IMR-90 (cell line): ENCODE results near the gene APBB3. TPM values are rescaled to one million over a fixed set of nuclear protein-coding genes. Genes with fewer than 3 reads are reported as not detected.

Source experiments
- ATAC-seq: fragments of 200-7000 bp; cut with Tn5 transposase; 2 replicates; pipeline ENCODE4 v1.9.1; 2020; ENCODE audit warnings: low read depth, mild to moderate bottlenecking, moderate library complexity
- BruUV-seq: library from RNA; stranded (reverse); fragments of 400-500 nt; replicated peaks from 2 replicates; lab custom pipeline; 2021; lab: Mats Ljungman, UMichigan
- CTCF ChIA-PET: fragments of 300-600 bp; formaldehyde crosslinking; extraction: SDS; loops from one replicate; lab custom pipeline; 2021; ENCODE audit warnings: antibody characterized with exemption; lab: Yijun Ruan, JAX
- POLR2A ChIA-PET: fragments of 300-600 bp; sonication (Branson Sonifier 250); formaldehyde crosslinking; loops from one replicate; lab custom pipeline; 2022; ENCODE audit warnings: antibody characterized with exemption; ENCODE audit not compliant: unreplicated experiment; lab: Charles Lee
- DNase-seq: peaks from one replicate; pipeline ENCODE4 v3.0.0; 2013
- H2AFZ ChIP-seq: replicated peaks from 2 replicates; pipeline ENCODE3; 2013; ENCODE audit warnings: low read length, mild to moderate bottlenecking; ENCODE audit not compliant: poor library complexity
- H2AK5ac ChIP-seq: 2 replicates; pipeline ENCODE4 v1.6.1; 2013; ENCODE audit warnings: low read depth, low read length, inconsistent platforms
- H2AK9ac ChIP-seq: replicated peaks from 2 replicates; pipeline ENCODE3; 2013; ENCODE audit warnings: mild to moderate bottlenecking, low read depth, low read length, moderate library complexity; ENCODE audit not compliant: poor library complexity
- H2BK120ac ChIP-seq: 2 replicates; pipeline ENCODE4 v1.6.1; 2013; ENCODE audit warnings: low read depth, low read length, inconsistent platforms
- H2BK15ac ChIP-seq: 3 replicates; pipeline ENCODE4 v1.6.1; 2013; ENCODE audit warnings: low read depth, low read length, inconsistent platforms
- H2BK20ac ChIP-seq: 2 replicates; pipeline ENCODE4 v1.6.1; 2013; ENCODE audit warnings: low read depth, mild to moderate bottlenecking, inconsistent platforms, low read length, moderate library complexity
- H2BK5ac ChIP-seq: 2 replicates; pipeline ENCODE4 v1.6.1; 2013; ENCODE audit warnings: mild to moderate bottlenecking, low read depth, low read length, inconsistent platforms; ENCODE audit not compliant: poor library complexity, severe bottlenecking
- H3K14ac ChIP-seq: replicated peaks from 2 replicates; pipeline ENCODE4 v1.6.1; 2013; ENCODE audit warnings: low read depth, low read length, inconsistent platforms
- H3K18ac ChIP-seq: 2 replicates; pipeline ENCODE4 v1.6.1; 2013; ENCODE audit warnings: low read depth, low read length, control low read depth
- H3K23ac ChIP-seq: 2 replicates; pipeline ENCODE4 v1.6.1; 2013; ENCODE audit warnings: low read depth, low read length, inconsistent platforms
- H3K27ac ChIP-seq: 2 replicates; pipeline ENCODE4 v1.5.1; 2013; ENCODE audit warnings: mild to moderate bottlenecking, control low read depth, low read length; ENCODE audit not compliant: insufficient read depth
- H3K27me3 ChIP-seq: 2 replicates; pipeline ENCODE4 v1.6.1; 2013; ENCODE audit warnings: low read length; ENCODE audit not compliant: control insufficient read depth, insufficient read depth
- H3K36me3 ChIP-seq: 2 replicates; pipeline ENCODE4 v1.6.1; 2013; ENCODE audit warnings: low read length, mixed read lengths; ENCODE audit not compliant: control insufficient read depth, insufficient read depth
- H3K4ac ChIP-seq: 2 replicates; pipeline ENCODE4 v1.6.1; 2013; ENCODE audit warnings: low read depth, low read length, inconsistent platforms
- H3K4me1 ChIP-seq: 2 replicates; pipeline ENCODE4 v1.6.1; 2013; ENCODE audit warnings: low read length, mixed read lengths; ENCODE audit not compliant: control insufficient read depth, insufficient read depth
- H3K4me2 ChIP-seq: 2 replicates; pipeline ENCODE4 v1.6.1; 2013; ENCODE audit warnings: low read depth, mild to moderate bottlenecking, control low read depth, low read length, moderate library complexity
- H3K4me3 ChIP-seq: 2 replicates; pipeline ENCODE4 v1.5.1; 2013; ENCODE audit warnings: low read depth, mild to moderate bottlenecking, control low read depth, low read length, moderate library complexity; ENCODE audit not compliant: insufficient read depth
- H3K56ac ChIP-seq: 2 replicates; pipeline ENCODE4 v1.6.1; 2013; ENCODE audit warnings: low read length, inconsistent platforms; ENCODE audit not compliant: insufficient read depth; ENCODE audit errors: extremely low read depth
- H3K79me1 ChIP-seq, 2 experiments: 2 replicates each; pipeline ENCODE4 v1.6.1; 2013; ENCODE audit warnings: low read length in 2 of 2, inconsistent platforms in 1 of 2, low read depth in 1 of 2
- H3K9ac ChIP-seq: 2 replicates; pipeline ENCODE4 v1.6.1; 2013; ENCODE audit warnings: low read depth, low read length, control low read depth
- H3K9me1 ChIP-seq: 2 replicates; pipeline ENCODE4 v1.6.1; 2013; ENCODE audit warnings: low read length, inconsistent platforms; ENCODE audit not compliant: insufficient read depth
- H3K9me3 ChIP-seq: 2 replicates; pipeline ENCODE4 v1.6.1; 2013; ENCODE audit warnings: low read length; ENCODE audit not compliant: control insufficient read depth, insufficient read depth
- H4K20me1 ChIP-seq: 2 replicates; pipeline ENCODE4 v1.6.1; 2013; ENCODE audit warnings: low read length, inconsistent platforms; ENCODE audit not compliant: insufficient read depth
- H4K5ac ChIP-seq: 2 replicates; pipeline ENCODE4 v1.6.1; 2013; ENCODE audit warnings: mild to moderate bottlenecking, low read depth, low read length, control low read depth
- H4K8ac ChIP-seq, 2 experiments: 2 replicates each; pipeline ENCODE4 v1.6.1; 2013; ENCODE audit warnings: low read depth in 2 of 2, low read length in 2 of 2, control low read depth in 1 of 2, inconsistent platforms in 1 of 2
- H4K91ac ChIP-seq: 2 replicates; pipeline ENCODE4 v1.6.1; 2013; ENCODE audit warnings: low read depth, low read length, inconsistent platforms; ENCODE audit not compliant: insufficient read depth
- BHLHE40 ChIP-seq: fragments of 150-350 bp; IDR thresholded peaks from 2 replicates; pipeline ENCODE4 v1.6.1; 2016; ENCODE audit warnings: mild to moderate bottlenecking, low read depth, low read length
- CEBPB ChIP-seq: IDR thresholded peaks from 2 replicates; pipeline ENCODE4 v1.6.1; 2012; ENCODE audit warnings: low read depth, low read length, improper control_type of control experiment
- CHD1 ChIP-seq: IDR thresholded peaks from 2 replicates; pipeline ENCODE4 v1.6.1; 2012; ENCODE audit warnings: low read depth, low read length, improper control_type of control experiment
- CTCF ChIP-seq: conservative IDR thresholded peaks from 2 replicates; pipeline ENCODE4 v1.5.1; 2012; ENCODE audit warnings: mild to moderate bottlenecking, low read depth, low read length, improper control_type of control experiment
- ELK1 ChIP-seq: fragments of 150-350 bp; IDR thresholded peaks from 2 replicates; pipeline ENCODE4 v1.6.1; 2016; ENCODE audit warnings: low read depth, mild to moderate bottlenecking, low read length, moderate library complexity, borderline replicate concordance
- MAFK ChIP-seq: IDR thresholded peaks from 2 replicates; pipeline ENCODE4 v1.6.1; 2012; ENCODE audit warnings: low read depth, low read length, improper control_type of control experiment
- MAZ ChIP-seq: IDR thresholded peaks from 2 replicates; pipeline ENCODE4 v1.6.1; 2012; ENCODE audit warnings: low read depth, mild to moderate bottlenecking, low read length, improper control_type of control experiment, moderate library complexity, borderline replicate concordance
- NFE2L2 ChIP-seq: fragments of 150-350 bp; IDR thresholded peaks from 2 replicates; pipeline ENCODE4 v1.6.1; 2016; ENCODE audit warnings: low read depth, mild to moderate bottlenecking, low read length
- POLR2A ChIP-seq: IDR thresholded peaks from 2 replicates; pipeline ENCODE4 v1.6.1; 2012; ENCODE audit warnings: mild to moderate bottlenecking, low read depth, low read length
- RAD21 ChIP-seq: IDR thresholded peaks from 2 replicates; pipeline ENCODE4 v1.6.1; 2012; ENCODE audit warnings: low read length, improper control_type of control experiment
- RFX5 ChIP-seq: IDR thresholded peaks from 2 replicates; pipeline ENCODE4 v1.8.0; 2012; ENCODE audit warnings: low read depth, mild to moderate bottlenecking, low read length, moderate library complexity
- SMC3 ChIP-seq: fragments of 150-350 bp; IDR thresholded peaks from 2 replicates; pipeline ENCODE4 v1.6.1; 2016; ENCODE audit warnings: low read depth, mild to moderate bottlenecking, antibody characterized with exemption, low read length, moderate library complexity
- USF2 ChIP-seq: fragments of 150-350 bp; IDR thresholded peaks from 2 replicates; pipeline ENCODE4 v1.6.1; 2017; ENCODE audit warnings: mild to moderate bottlenecking, antibody characterized with exemption, low read length, low read depth
- WGBS, 2 experiments: methylation state at CpG; one replicate each; pipeline versions ENCODE4 v1.1.5 to v1.1.7; 2013; ENCODE audit warnings: missing lambda C conversion rate in 2 of 2; ENCODE audit not compliant: insufficient read length in 1 of 2; ENCODE audit errors: extremely low coverage in 2 of 2; 5-methylcytosine and 5-hydroxymethylcytosine counted together
- dilution Hi-C: fragments of 300-500 bp; cut with HindIII; formaldehyde crosslinking; loops from one replicate; pipeline ENCODE4 v1.14.3; 2018; ENCODE audit warnings: low sequenced_read_pairs; ENCODE audit not compliant: unreplicated experiment
- in situ Hi-C: fragments of 300-500 bp; cut with MboI; formaldehyde crosslinking; loops from 3 replicates; pipeline ENCODE4 v1.14.3; 2019; ENCODE audit warnings: low sequenced_read_pairs, inconsistent platforms, mixed read lengths
- intact Hi-C: fragments of 100-400 bp; cut with micrococcal nuclease; formaldehyde crosslinking; loops from 2 replicates; pipeline ENCODE4 v1.10.0; 2022
- polyA plus RNA-seq, 3 experiments: library from polyadenylated mRNA; depleted of rRNA; stranded (reverse); fragments of >200 nt; gene quantifications; 2 replicates each; pipeline ENCODE4 v1.2.3, GENCODE V29; 2012; ENCODE audit warnings: low replicate concordance in 1 of 3
- total RNA-seq: library from RNA; depleted of rRNA; stranded (reverse); fragments of >200 nt; gene quantifications from 2 replicates; pipeline ENCODE4 v1.2.3, GENCODE V29; 2012

APBB3 gene
- total and polyA plus RNA-seq, 2 of the 4 experiments (the other 2 are of a cell fraction) = 6.6 to 23.8 TPM

GRCh38 chr5:140567871-140568270, 3.5 kb upstream of the APBB3 start:
- Histone ChIP-seq H4K91ac (no peak overlapping the region), H3K27ac (no peak overlapping the region), H3K23ac (no peak overlapping the region), H3K9me1 (peaks cover 19% of the 10 kb centered on the region), H2AK9ac (no peak overlapping the region), H3K36me3 (peaks cover 25% of the 10 kb centered on the region), H3K4me3 (no peak overlapping the region), H2AK5ac (no peak overlapping the region), H2BK15ac (no peak overlapping the region), H3K27me3 (no peaks in the 10 kb centered on the region), H3K4ac (no peak overlapping the region), H3K4me1 (peaks cover 8% of the 10 kb centered on the region), H4K5ac (no peak overlapping the region), H3K9ac (no peak overlapping the region), H3K79me1 (peaks cover 27 to 50% of the 10 kb centered on the region in 2 experiments), H3K4me2 (no peak overlapping the region), H2BK120ac (no peak overlapping the region), H4K8ac (no peak overlapping the region), H2BK20ac (no peak overlapping the region), H2BK5ac (no peak overlapping the region), H3K9me3 (no peaks in the 10 kb centered on the region), H4K20me1 (no peaks in the 10 kb centered on the region), H3K56ac (no peak overlapping the region), H3K18ac (no peak overlapping the region), H2AFZ (no peak overlapping the region), H3K14ac (no peak overlapping the region)
- ChIA-PET POLR2A (no interaction called here), CTCF (no interaction called here)
- no peak for TF ChIP-seq CHD1
- no peak for TF ChIP-seq RFX5
- no peak for TF ChIP-seq POLR2A
- no peak for TF ChIP-seq RAD21
- TF ChIP-seq CTCF = no peak
- no peak for TF ChIP-seq CEBPB
- no peak for TF ChIP-seq MAFK
- TF ChIP-seq ELK1 = no peak
- TF ChIP-seq USF2 = no peak
- no peak for TF ChIP-seq MAZ
- TF ChIP-seq NFE2L2 = no peak
- TF ChIP-seq BHLHE40 = no peak
- TF ChIP-seq SMC3 = no peak
- in situ Hi-C loops = no loop called here
- dilution Hi-C loops = no loop called here
- BruUV-seq = no TSS peak
- DNase-seq (no peak), ATAC-seq (no peak)
- intact Hi-C loops = no loop called here
- 97% methylated on average over 9 of the region's 13 CpGs; no CpG with 5 or more reads in 1 of the 2 experiments for WGBS, 2 experiments
